Transverse colon (tissue), 4 donors: ENCODE measurements around the gene MESD. TPM values are rescaled to one million over a fixed set of nuclear protein-coding genes. Genes with fewer than 3 reads are reported as not detected.

Source experiments
- DNase-seq: peaks from one replicate; pipeline ENCODE4 v3.0.0-alpha.2; 2019
- H3K27ac ChIP-seq, 4 donors: fragments of 200-600 bp; sonication (generic); 2 replicates each; pipeline ENCODE4 v1.5.1; 2016 to 2018; ENCODE audit warnings: inconsistent platforms in 4 of 4
- H3K27me3 ChIP-seq: fragments of 200-600 bp; sonication (generic); 2 replicates; pipeline ENCODE4 v1.5.1; 2017; ENCODE audit warnings: inconsistent platforms
- H3K36me3 ChIP-seq, 4 donors: fragments of 200-600 bp; sonication (generic); 2 replicates each; pipeline ENCODE4 v1.5.1; 2017 to 2019; ENCODE audit warnings: inconsistent platforms in 4 of 4
- H3K4me1 ChIP-seq, 4 donors: fragments of 200-600 bp; sonication (generic); 2 replicates each; pipeline ENCODE4 v1.5.1; 2017 to 2020; ENCODE audit warnings: inconsistent platforms in 4 of 4
- H3K4me3 ChIP-seq, 4 donors: fragments of 200-600 bp; sonication (generic); 1 replicate in 1 of 4; 2 replicates in 3 of 4; pipeline versions ENCODE4 v1.5.1 to v1.6.1; 2017 to 2019; ENCODE audit warnings: inconsistent platforms in 4 of 4
- H3K9me3 ChIP-seq, 2 donors: fragments of 200-600 bp; sonication (generic); 2 replicates each; pipeline ENCODE4 v1.5.1; 2017 to 2019; ENCODE audit warnings: inconsistent platforms in 2 of 2
- EP300 ChIP-seq: sonication (generic); formaldehyde crosslinking; IDR thresholded peaks from one replicate; pipeline ENCODE4 v1.6.1; 2017; ENCODE audit warnings: antibody characterized with exemption, low read depth
- POLR2A ChIP-seq: fragments of 450-650 bp; IDR thresholded peaks from one replicate; pipeline ENCODE4 v1.6.1; 2016; ENCODE audit warnings: antibody characterized with exemption, mild to moderate bottlenecking, moderate library complexity
- POLR2AphosphoS5 ChIP-seq, 3 donors: sonication (generic); formaldehyde crosslinking; IDR thresholded peaks; one replicate each; pipeline ENCODE4 v1.6.1; 2016; ENCODE audit warnings: antibody characterized with exemption in 3 of 3
- WGBS, 2 donors: methylation state at CpG; one replicate each; pipeline ENCODE4 v1.1.5; 2018; ENCODE audit warnings: low coverage in 1 of 2; 5-methylcytosine and 5-hydroxymethylcytosine counted together
- in situ Hi-C, 4 donors: fragments of 200-750 bp; cut with MboI; loops; one replicate each; pipeline versions ENCODE4 v1.15.0 to v1.15.1; 2017; ENCODE audit warnings: low sequenced_read_pairs in 3 of 4, low pct_ligation_motif_present in 1 of 4, low pct_unique_long_range_greater_than_20kb in 1 of 4
- intact Hi-C: fragments of 100-400 bp; cut with DNase I; formaldehyde crosslinking; loops from one replicate; pipeline ENCODE4 v1.15.1; 2023; ENCODE audit warnings: low total_unique reads
- small RNA-seq, 4 donors: library from RNA; depleted of rRNA; stranded (forward); fragments of <200 nt; gene quantifications; one replicate each; pipeline ENCODE3, GENCODE V24; 2016
- total RNA-seq, 4 donors: library from RNA; depleted of rRNA; stranded (reverse); fragments of >200 nt; gene quantifications; one replicate each; pipeline ENCODE4 v1.1.0, GENCODE V29; 2016
- TF ChIP-seq, protein P1 (sequence below), 5 experiments: fragments of 200-600 bp in 3 of 5; fragments of 450-650 bp in 2 of 5; sonication (generic) in 3 of 5; IDR thresholded peaks; 1 replicate in 2 of 5; 2 replicates in 3 of 5; pipeline ENCODE4 v1.5.1; 2016 to 2017; ENCODE audit warnings: antibody characterized with exemption in 5 of 5, inconsistent platforms in 3 of 5, mild to moderate bottlenecking in 2 of 5, moderate library complexity in 1 of 5

The MESD gene
- total RNA-seq, 4 donors from 2014 or later = 15.8 to 39.3 (median 19.2) TPM

DNA sequence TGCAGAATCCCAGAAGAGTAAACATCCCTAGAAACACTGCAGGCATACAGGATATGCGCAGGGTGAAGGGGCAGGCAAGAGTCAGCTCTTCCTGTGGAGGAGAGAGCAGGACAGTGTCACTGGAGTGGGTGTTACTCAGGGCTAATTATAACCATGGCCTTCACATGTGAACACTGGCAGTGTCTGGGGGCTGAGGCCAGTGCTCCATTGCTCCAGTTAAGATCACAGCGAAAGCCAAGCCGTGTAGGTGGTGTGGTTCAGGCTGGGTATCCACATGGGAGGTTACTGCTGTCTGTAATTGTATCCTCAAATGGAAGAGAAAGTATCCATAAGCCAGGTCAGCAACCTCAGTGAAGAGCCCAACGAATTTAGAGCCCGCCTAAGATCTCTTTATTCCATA is 84.6 kb downstream of the MESD start:
- H3K9me3 ChIP-seq = no peaks in the 10 kb centered on the region
- intact Hi-C loops = no loop called here

DNA sequence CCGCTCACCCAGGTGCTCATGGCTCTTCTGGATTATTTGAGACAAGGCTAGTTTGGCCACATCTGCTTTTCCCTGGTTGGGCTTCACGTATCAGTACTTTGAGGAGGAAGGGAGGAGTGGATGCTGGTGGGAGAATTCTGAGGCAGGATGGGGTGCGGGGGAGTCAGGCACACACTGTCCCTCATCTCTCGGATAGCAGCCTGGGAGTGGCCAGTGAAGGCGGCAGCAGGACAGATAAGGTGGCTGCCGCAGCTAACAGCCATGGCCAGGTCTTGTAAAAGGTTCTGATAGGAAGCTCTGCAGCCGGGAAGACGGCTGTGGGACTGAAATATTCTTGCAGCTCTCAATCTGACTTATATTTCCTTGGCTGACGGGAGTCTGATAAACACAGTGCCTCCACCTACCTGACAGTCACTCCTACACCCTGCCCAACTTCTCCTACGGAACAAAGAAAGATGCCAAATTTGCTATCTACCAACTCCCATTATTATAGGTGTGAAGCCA is 87.3 kb downstream of the MESD start:
- WGBS, 2 donors = 93% methylated on average over 10 of the region's 10 CpGs; no CpG with 5 or more reads in 1 of the 2 donors
- intact Hi-C loops = no loop called here
- in situ Hi-C loops = no loop called here

More for the DNA sequence above, 84.6 kb downstream of the MESD start:
- in situ Hi-C loops = no loop called here
- no peak for TF ChIP-seq POLR2AphosphoS5 (IDR thresholded peaks at IDR 0.05)
- no peak for TF ChIP-seq EP300
- no peak for TF ChIP-seq POLR2A
- TF ChIP-seq, protein P1, sequence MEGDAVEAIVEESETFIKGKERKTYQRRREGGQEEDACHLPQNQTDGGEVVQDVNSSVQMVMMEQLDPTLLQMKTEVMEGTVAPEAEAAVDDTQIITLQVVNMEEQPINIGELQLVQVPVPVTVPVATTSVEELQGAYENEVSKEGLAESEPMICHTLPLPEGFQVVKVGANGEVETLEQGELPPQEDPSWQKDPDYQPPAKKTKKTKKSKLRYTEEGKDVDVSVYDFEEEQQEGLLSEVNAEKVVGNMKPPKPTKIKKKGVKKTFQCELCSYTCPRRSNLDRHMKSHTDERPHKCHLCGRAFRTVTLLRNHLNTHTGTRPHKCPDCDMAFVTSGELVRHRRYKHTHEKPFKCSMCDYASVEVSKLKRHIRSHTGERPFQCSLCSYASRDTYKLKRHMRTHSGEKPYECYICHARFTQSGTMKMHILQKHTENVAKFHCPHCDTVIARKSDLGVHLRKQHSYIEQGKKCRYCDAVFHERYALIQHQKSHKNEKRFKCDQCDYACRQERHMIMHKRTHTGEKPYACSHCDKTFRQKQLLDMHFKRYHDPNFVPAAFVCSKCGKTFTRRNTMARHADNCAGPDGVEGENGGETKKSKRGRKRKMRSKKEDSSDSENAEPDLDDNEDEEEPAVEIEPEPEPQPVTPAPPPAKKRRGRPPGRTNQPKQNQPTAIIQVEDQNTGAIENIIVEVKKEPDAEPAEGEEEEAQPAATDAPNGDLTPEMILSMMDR (IDR thresholded peaks at IDR 0.05) = no peak
- no peaks in the 10 kb centered on the region for H3K27me3 ChIP-seq
- no peaks in the 10 kb centered on the region for H3K36me3 ChIP-seq
- H3K4me1 ChIP-seq = no peaks in the 10 kb centered on the region
- no peak overlapping the region for H3K27ac ChIP-seq
- 87 to 100% methylated on average over 1 to 5 of the region's 5 CpGs for WGBS, 2 donors
- no peak for DNase-seq
- H3K4me3 ChIP-seq = no peak overlapping the region

DNA sequence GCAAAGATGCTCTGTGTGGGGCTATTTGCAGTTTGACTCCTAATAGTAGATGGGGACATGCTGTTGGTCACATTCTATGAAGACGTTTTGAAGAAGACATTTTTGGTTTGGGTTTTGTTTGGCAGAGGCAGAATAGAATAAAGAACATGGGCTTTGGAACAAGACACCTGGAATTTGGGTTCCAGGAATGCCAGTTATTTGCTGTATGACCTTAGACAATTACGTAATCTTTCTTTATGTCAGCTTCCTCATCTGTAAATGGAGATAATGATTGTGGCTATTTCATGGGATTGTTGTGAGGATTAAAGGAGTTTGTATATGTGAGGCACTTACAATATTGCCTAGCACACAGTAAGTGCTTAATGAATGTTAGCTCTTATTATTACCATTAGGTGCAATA is 91.6 kb downstream of the MESD start:
- in situ Hi-C loops = no loop called here
- Histone ChIP-seq H3K4me3 (no peak overlapping the region), H3K4me1 (no peaks in the 10 kb centered on the region), H3K9me3 (no peaks in the 10 kb centered on the region), H3K27me3 (no peaks in the 10 kb centered on the region), H3K27ac (no peak overlapping the region), H3K36me3 (no peaks in the 10 kb centered on the region)
- intact Hi-C loops = no loop called here
- TF ChIP-seq, protein P1 (IDR thresholded peaks at IDR 0.05) = no peak
- no peak for TF ChIP-seq EP300
- no peak for TF ChIP-seq POLR2AphosphoS5 (IDR thresholded peaks at IDR 0.05)
- no peak for TF ChIP-seq POLR2A
- DNase-seq = no peak
- 64 to 79% methylated on average over 2 of the region's 2 CpGs for WGBS, 2 donors

More for the DNA sequence above, 87.3 kb downstream of the MESD start:
- Histone ChIP-seq H3K9me3 (no peaks in the 10 kb centered on the region), H3K36me3 (no peaks in the 10 kb centered on the region), H3K27me3 (no peaks in the 10 kb centered on the region), H3K4me3 (no peak overlapping the region), H3K4me1 (no peaks in the 10 kb centered on the region), H3K27ac (no peak overlapping the region)
- TF ChIP-seq POLR2AphosphoS5 (IDR thresholded peaks at IDR 0.05) = no peak
- TF ChIP-seq POLR2A = no peak
- no peak for TF ChIP-seq EP300
- TF ChIP-seq, protein P1 (IDR thresholded peaks at IDR 0.05) = no peak
- no peak for DNase-seq

Small RNAs within 50 kb of the gene (small RNA-seq; reads per million reads assigned to genes)
- 0 reads per million in 4 donors for gene MIR4514

Other genes with a start within 250 kb of the MESD start
- gene CEMIP, start 210.4 kb downstream of the MESD start, total RNA-seq = under 1 TPM in 2 of 4 donors, not detected in 2; 0.27 to 0.32 TPM
- 10 to 100 TPM; 20.8 to 57.2 (median 28.2) TPM for gene TLNRD1, start 11.1 kb upstream of the MESD start, total RNA-seq
- not detected for gene CFAP161, start 144.5 kb upstream of the MESD start, total RNA-seq
- 10 to 100 TPM in 3 of 4 donors, 1 to 10 TPM in 1; 5.2 to 40.0 (median 22.3) TPM for gene IL16, start 207.1 kb upstream of the MESD start, total RNA-seq